Endothelial cell of umbilical vein (primary cell): Measurements from ENCODE around the gene AKAP12. TPM values are rescaled to one million over a fixed set of nuclear protein-coding genes. Genes with fewer than 3 reads are reported as not detected.
A peak's percentile ranks its signal among the peaks of the same experiment; 100 is the strongest.

Experiments used
- BruUV-seq: library from RNA; stranded (reverse); fragments of 400-500 nt; replicated peaks from 2 replicates; lab custom pipeline; 2021; lab: Mats Ljungman, UMichigan
- CTCF ChIA-PET: fragments of 300-600, 350-600 bp; sonication (Branson Sonifier 250); formaldehyde crosslinking; loops from one replicate; lab custom pipeline; 2021; ENCODE audit warnings: antibody characterized with exemption, inconsistent platforms; lab: Charles Lee
- POLR2A ChIA-PET: fragments of 300-600, 350-600 bp; sonication (Branson Sonifier 250); formaldehyde crosslinking; loops from one replicate; lab custom pipeline; 2021; ENCODE audit warnings: antibody characterized with exemption, inconsistent platforms; lab: Charles Lee
- DNase-seq: peaks from one replicate; pipeline ENCODE4 v3.0.0-alpha.2; 2011; ENCODE audit warnings: low read depth, low spot score
- FAIRE-seq: peaks from 2 replicates; lab custom pipeline; 2011; peaks lifted over from hg19 to GRCh38; lab: Jason Lieb, UNC
- H2AFZ ChIP-seq: 2 replicates; pipeline ENCODE4 v1.6.0; 2012; ENCODE audit warnings: low read depth, low read length, control low read depth, inconsistent platforms
- H3K27ac ChIP-seq: 2 replicates; pipeline ENCODE4 v1.5.1; 2011; ENCODE audit warnings: low read depth, mild to moderate bottlenecking, control low read depth, low read length, moderate library complexity; ENCODE audit not compliant: insufficient read depth
- H3K27me3 ChIP-seq, 2 experiments: 2 replicates each; pipeline versions ENCODE4 v1.6.0 to v1.6.1; 2011; ENCODE audit warnings: low read length in 2 of 2, mixed read lengths in 1 of 2; ENCODE audit not compliant: control insufficient read depth in 2 of 2, insufficient read depth in 2 of 2
- H3K36me3 ChIP-seq, 2 experiments: 2 replicates in 1 of 2; 3 replicates in 1 of 2; pipeline ENCODE4 v1.5.1; 2011; ENCODE audit warnings: low read length in 2 of 2, mild to moderate bottlenecking in 1 of 2, moderate library complexity in 1 of 2; ENCODE audit not compliant: control insufficient read depth in 2 of 2, insufficient read depth in 2 of 2; ENCODE audit errors: extremely low read depth in 1 of 2
- H3K4me1 ChIP-seq: 3 replicates; pipeline ENCODE4 v1.5.1; 2011; ENCODE audit warnings: mild to moderate bottlenecking, low read length; ENCODE audit not compliant: control insufficient read depth, insufficient read depth; ENCODE audit errors: extremely low read depth
- H3K4me2 ChIP-seq: 2 replicates; pipeline ENCODE4 v1.6.1; 2011; ENCODE audit warnings: low read length, control low read depth, mixed read lengths; ENCODE audit not compliant: insufficient read depth
- H3K4me3 ChIP-seq, 3 experiments: fragments of 200-600 bp in 1 of 3; sonication (generic), shearing (Covaris generic) in 1 of 3; replicated peaks in 1 of 3; 2 replicates each; pipeline ENCODE4 v1.5.1; 2011 to 2016; ENCODE audit warnings: control low read depth in 3 of 3, low read length in 3 of 3, mild to moderate bottlenecking in 2 of 3, inconsistent platforms in 1 of 3, low read depth in 1 of 3, moderate library complexity in 1 of 3; ENCODE audit not compliant: insufficient read depth in 1 of 3
- H3K79me2 ChIP-seq: 2 replicates; pipeline ENCODE4 v1.6.0; 2012; ENCODE audit warnings: low read length, inconsistent platforms; ENCODE audit not compliant: control insufficient read depth, insufficient read depth
- H3K9ac ChIP-seq: replicated peaks from 2 replicates; pipeline ENCODE3; 2011; ENCODE audit warnings: low read length, control low read depth; ENCODE audit not compliant: insufficient read depth; ENCODE audit errors: extremely low read depth
- H3K9me1 ChIP-seq: replicated peaks from 3 replicates; pipeline ENCODE4 v1.6.0; 2011; ENCODE audit warnings: mild to moderate bottlenecking, low read length; ENCODE audit not compliant: control insufficient read depth, insufficient read depth; ENCODE audit errors: extremely low read depth
- H3K9me3 ChIP-seq: replicated peaks from 2 replicates; pipeline ENCODE4 v1.5.1; 2012; ENCODE audit warnings: low read length, inconsistent platforms; ENCODE audit not compliant: control insufficient read depth, insufficient read depth
- H4K20me1 ChIP-seq: replicated peaks from 2 replicates; pipeline ENCODE3; 2011; ENCODE audit warnings: mild to moderate bottlenecking, low read length; ENCODE audit not compliant: control insufficient read depth, insufficient read depth; ENCODE audit errors: extremely low read depth
- CTCF ChIP-seq, 2 donors: IDR thresholded peaks; 1 replicate in 1 of 2; 2 replicates in 1 of 2; pipeline ENCODE4 v1.5.1; 2011; ENCODE audit warnings: low read length in 2 of 2, mild to moderate bottlenecking in 2 of 2, moderate library complexity in 2 of 2, control low read depth in 1 of 2, inconsistent platforms in 1 of 2, low read depth in 1 of 2; ENCODE audit not compliant: insufficient read depth in 1 of 2; ENCODE audit errors: extremely low read depth in 1 of 2
- FOS ChIP-seq: IDR thresholded peaks from 2 replicates; pipeline ENCODE4 v1.6.1; 2011; ENCODE audit warnings: mild to moderate bottlenecking, low read length, moderate library complexity, borderline replicate concordance; ENCODE audit not compliant: insufficient read depth
- JUN ChIP-seq: IDR thresholded peaks from 2 replicates; pipeline ENCODE4 v1.6.1; 2011; ENCODE audit warnings: borderline replicate concordance, low read depth; ENCODE audit not compliant: insufficient read length, insufficient read depth
- MAX ChIP-seq: IDR thresholded peaks from 2 replicates; pipeline ENCODE4 v1.6.1; 2011; ENCODE audit not compliant: insufficient read depth, insufficient read length
- POLR2A ChIP-seq: IDR thresholded peaks from 2 replicates; pipeline ENCODE4 v1.6.1; 2012; ENCODE audit warnings: low read depth, mild to moderate bottlenecking, control low read depth, low read length
- POLR2AphosphoS5 ChIP-seq: IDR thresholded peaks from 2 replicates; pipeline ENCODE4 v1.6.1; 2012; ENCODE audit warnings: low read depth, mild to moderate bottlenecking, control low read depth, low read length, moderate library complexity; ENCODE audit not compliant: insufficient read depth
- dilution Hi-C: fragments of 300-500 bp; cut with MboI; formaldehyde crosslinking; loops from one replicate; pipeline ENCODE4 v1.15.0; 2019; ENCODE audit warnings: low sequenced_read_pairs; ENCODE audit not compliant: extremely low pct_ligation_motif_present
- intact Hi-C: fragments of 100-400 bp; cut with micrococcal nuclease; formaldehyde crosslinking; loops from one replicate; pipeline ENCODE4 v1.10.0; 2022
- polyA plus RNA-seq, 4 experiments: library from polyadenylated mRNA; depleted of rRNA in 3 of 4; stranded (reverse) in 3 of 4; unstranded in 1 of 4; fragments of >200 nt; gene quantifications; 2 replicates each; pipeline versions ENCODE4 v1.2.1 to v1.2.3, GENCODE V29; 2011 to 2012; ENCODE audit warnings: missing spikeins in 1 of 4
- total RNA-seq: library from RNA; stranded (reverse); gene quantifications from 2 replicates; pipeline ENCODE4 v1.2.3, GENCODE V29; 2021

Gene AKAP12
- total and polyA plus RNA-seq, 2 donors (not counting 3 experiments of a cell fraction or from before 2014, with no cell fraction given): 46.9 to 340 TPM

GRCh38 chr6:151248295-151248694 lies 8.5 kb downstream of the AKAP12 start:
- H2AFZ ChIP-seq: no peak overlapping the region
- DNase-seq: no peak
- POLR2A ChIA-PET: interaction anchor here (0.7 kb wide), 1 partner anchor 15 kb away, joined by 5 read pairs; no protein-coding TSS in a partner anchor

More at GRCh38 chr6:151248295-151248694, 8.5 kb downstream of the AKAP12 start:
- H3K4me1 ChIP-seq: peaks cover 6% of the 10 kb centered on the region
- H3K4me2 ChIP-seq: no peak overlapping the region
- FAIRE-seq: peak; percentile 8
- CTCF ChIA-PET: interaction anchor here (2.0 kb wide), 1 partner anchor 76 kb away, joined by 7 read pairs; no protein-coding TSS in a partner anchor
- intact Hi-C loops (no loop called here), dilution Hi-C loops (no loop called here)
- no peaks in the 10 kb centered on the region for H3K27me3 ChIP-seq
- H3K79me2 ChIP-seq: peaks cover 87% of the 10 kb centered on the region
- no peak overlapping the region for H3K4me3 ChIP-seq
- TF ChIP-seq FOS (no peak), POLR2AphosphoS5 (no peak), MAX (no peak), CTCF (IDR thresholded peaks at IDR 0.05; ENCODE audit: extremely low read depth in 1 of 2, insufficient read depth in 1 of 2, low read depth in 1 of 2, low read length in 2 of 2) (no peak), JUN (no peak), POLR2A (no peak)
- H3K27ac ChIP-seq: no peak overlapping the region
- no peaks in the 10 kb centered on the region for H3K9me3 ChIP-seq
- H3K9ac ChIP-seq: no peak overlapping the region
- H3K9me1 ChIP-seq: no peaks in the 10 kb centered on the region
- no TSS peak for BruUV-seq
- H4K20me1 ChIP-seq: peaks cover 2% of the 10 kb centered on the region
- H3K36me3 ChIP-seq: peaks cover 0 to 2% of the 10 kb centered on the region in 2 experiments
